Natural killer cell (primary cell): Measurements from ENCODE around the gene CDKN2B-AS1. TPM values are rescaled to one million over a fixed set of nuclear protein-coding genes. Genes with fewer than 3 reads are reported as not detected.
A peak's percentile ranks its signal among the peaks of the same experiment; 100 is the strongest.

Source experiments
- ATAC-seq, 3 donors: fragments of 150-1000 bp in 2 of 3; fragments of 200-7000 bp in 1 of 3; cut with Tn5 transposase; 1 replicate in 1 of 3; 2 replicates in 2 of 3; pipeline ENCODE4 v1.10.0; 2021; ENCODE audit warnings: mild to moderate bottlenecking in 2 of 3, moderate library complexity in 2 of 3
- DNase-seq, 2 donors: peaks; one replicate each; pipeline versions ENCODE4 v3.0.0 to v3.0.0-alpha.2; 2013 to 2021; ENCODE audit warnings: mixed read lengths in 1 of 2
- H3K27ac ChIP-seq: one replicate; pipeline ENCODE4 v1.5.1; 2013; ENCODE audit warnings: mild to moderate bottlenecking, low read length
- H3K27me3 ChIP-seq: one replicate; pipeline ENCODE4 v1.6.1; 2013; ENCODE audit warnings: low read length; ENCODE audit not compliant: control insufficient read depth, insufficient read depth
- H3K36me3 ChIP-seq: one replicate; pipeline ENCODE4 v1.6.1; 2013; ENCODE audit warnings: low read length; ENCODE audit not compliant: control insufficient read depth, insufficient read depth
- H3K4me1 ChIP-seq: one replicate; pipeline ENCODE4 v1.6.1; 2013; ENCODE audit warnings: low read length; ENCODE audit not compliant: control insufficient read depth, insufficient read depth
- H3K4me3 ChIP-seq: one replicate; pipeline ENCODE4 v1.5.1; 2013; ENCODE audit warnings: low read length
- H3K9me3 ChIP-seq: one replicate; pipeline ENCODE4 v1.6.1; 2013; ENCODE audit warnings: low read length; ENCODE audit not compliant: control insufficient read depth, insufficient read depth
- H3K27ac Mint-ChIP-seq, 2 donors: one replicate each; pipeline ENCODE4 v1.8.0; 2022; ENCODE audit warnings: mild to moderate bottlenecking in 2 of 2, mixed read lengths in 2 of 2, moderate library complexity in 1 of 2
- H3K27me3 Mint-ChIP-seq, 2 donors: one replicate each; pipeline ENCODE4 v1.8.0; 2022; ENCODE audit warnings: low read depth in 2 of 2, mixed read lengths in 2 of 2
- H3K36me3 Mint-ChIP-seq: one replicate; pipeline ENCODE4 v1.8.0; 2022; ENCODE audit warnings: mixed read lengths
- H3K4me1 Mint-ChIP-seq, 2 donors: one replicate each; pipeline ENCODE4 v1.8.0; 2022; ENCODE audit warnings: mixed read lengths in 2 of 2
- H3K4me3 Mint-ChIP-seq: one replicate; pipeline ENCODE4 v1.8.0; 2022; ENCODE audit warnings: mild to moderate bottlenecking, moderate library complexity, mixed read lengths
- H3K9me3 Mint-ChIP-seq, 2 donors: one replicate each; pipeline ENCODE4 v1.8.0; 2022; ENCODE audit warnings: mixed read lengths in 2 of 2
- CTCF ChIP-seq: fragments of 200-600 bp; IDR thresholded peaks from one replicate; pipeline ENCODE4 v1.8.0; 2022; ENCODE audit warnings: antibody characterized with exemption
- WGBS: methylation state at CpG from one replicate; pipeline ENCODE4 v1.1.7; 2013; ENCODE audit warnings: missing lambda C conversion rate; ENCODE audit not compliant: insufficient coverage; 5-methylcytosine and 5-hydroxymethylcytosine counted together
- intact Hi-C: fragments of 100-400 bp; cut with micrococcal nuclease; formaldehyde crosslinking; loops from one replicate; pipeline ENCODE4 v1.14.2; 2022
- total RNA-seq, 4 donors: library from RNA; stranded (reverse); fragments of 120-200 nt in 1 of 4; gene quantifications; one replicate each; pipeline versions ENCODE4 v1.2.3 to v1.2.4, GENCODE V29; 2013 to 2022

The CDKN2B-AS1 gene
- total RNA-seq, 3 donors from 2014 or later (not counting 1 experiment from before 2014, with no cell fraction given) = 2.6 to 4.3 (median 3.1) TPM

- no peaks in the 10 kb centered on the region for H3K9me3 ChIP-seq
- H3K36me3 ChIP-seq = no peaks in the 10 kb centered on the region
- Mint-ChIP-seq H3K4me3 (no peak overlapping the region), H3K9me3 (no peaks in the 10 kb centered on the region), H3K27ac (no peak overlapping the region), H3K36me3 (no peaks in the 10 kb centered on the region), H3K4me1 (peaks cover 24 to 40% of the 10 kb centered on the region in 2 donors), H3K27me3 (peaks cover 31 to 42% of the 10 kb centered on the region in 2 donors)
- intact Hi-C loops = no loop called here
- DNase-seq (no peak), ATAC-seq (no peak)
- H3K4me1 ChIP-seq = peaks cover 14% of the 10 kb centered on the region
- no peak overlapping the region for H3K27ac ChIP-seq
- TF ChIP-seq CTCF = no peak
- H3K4me3 ChIP-seq = no peak overlapping the region
- 61% methylated on average over 5 of the region's 5 CpGs for WGBS
- peaks cover 31% of the 10 kb centered on the region for H3K27me3 ChIP-seq
These were observed 3.3 kb upstream of the CDKN2B-AS1 start for GRCh38 chr9:21991072-21991959.

GRCh38 chr9:21993007-21993406, 1.6 kb upstream of the CDKN2B-AS1 start:
- 83% methylated on average over 4 of the region's 4 CpGs for WGBS
- Histone ChIP-seq H3K4me1 (peaks cover 14% of the 10 kb centered on the region), H3K27ac (no peak overlapping the region), H3K27me3 (peaks cover 17% of the 10 kb centered on the region), H3K36me3 (no peaks in the 10 kb centered on the region), H3K9me3 (no peaks in the 10 kb centered on the region), H3K4me3 (no peak overlapping the region)
- intact Hi-C loops = no loop called here
- TF ChIP-seq CTCF = no peak
- peak overlapping the region in 1 of 2 donors; percentile 51 for H3K27ac Mint-ChIP-seq
- ATAC-seq (no peak), DNase-seq (no peak)
- H3K36me3 Mint-ChIP-seq = no peaks in the 10 kb centered on the region
- peak overlapping the region; percentile 100 for H3K4me3 Mint-ChIP-seq
- no peaks in the 10 kb centered on the region for H3K9me3 Mint-ChIP-seq
- peaks cover 20 to 28% of the 10 kb centered on the region in 2 donors for H3K27me3 Mint-ChIP-seq
- H3K4me1 Mint-ChIP-seq = peaks cover 22 to 42% of the 10 kb centered on the region in 2 donors

- Mint-ChIP-seq H3K27me3 (peaks cover 13 to 18% of the 10 kb centered on the region in 2 donors), H3K4me1 (peaks cover 22 to 42% of the 10 kb centered on the region in 2 donors), H3K36me3 (no peaks in the 10 kb centered on the region), H3K9me3 (no peaks in the 10 kb centered on the region), H3K27ac (peak within 1 kb of the TSS; percentile 91 to 95), H3K4me3 (peak within 1 kb of the TSS; percentile 100)
- H3K4me3 ChIP-seq = peak within 1 kb of the TSS; percentile 63
- H3K27ac ChIP-seq = peak within 1 kb of the TSS; percentile 74
- peak; percentile 36 to 69 for DNase-seq
- H3K27me3 ChIP-seq = peaks cover 10% of the 10 kb centered on the region
- peaks cover 14% of the 10 kb centered on the region for H3K4me1 ChIP-seq
- TF ChIP-seq CTCF = no peak
- no peaks in the 10 kb centered on the region for H3K9me3 ChIP-seq
- ATAC-seq = peak; percentile 38 to 50 (median 47)
- under 1% methylated on average over 43 of the region's 53 CpGs for WGBS
- intact Hi-C loops = no loop called here
- H3K36me3 ChIP-seq = no peaks in the 10 kb centered on the region
These were observed 567 bp upstream of the CDKN2B-AS1 start, which contains the start of gene CDKN2A for GRCh38 chr9:21993893-21994555. CDKN2A (minus strand) TSS chr9:21994392.
